A549 (cell line): ENCODE results near the gene MRPL23. TPM values are rescaled to one million over a fixed set of nuclear protein-coding genes. Genes with fewer than 3 reads are reported as not detected.

Experiments
- ATAC-seq, 2 experiments: fragments of 200-7000 bp in 1 of 2; fragments of >200 bp in 1 of 2; cut with Nextera tagmentation in 1 of 2; cut with Tn5 transposase in 1 of 2; 3 replicates each; pipeline versions ENCODE4 v1.8.0 to v1.9.1; 2018 to 2020; ENCODE audit warnings: mild to moderate bottlenecking in 1 of 2, moderate library complexity in 1 of 2
- CTCF ChIA-PET: fragments of 300-600 bp; sonication (Branson Sonifier 250); formaldehyde crosslinking; extraction: SDS; loops from one replicate; lab custom pipeline; 2021; ENCODE audit warnings: antibody characterized with exemption, inconsistent platforms; lab: Yijun Ruan, JAX
- POLR2A ChIA-PET: fragments of 350-600 bp; formaldehyde crosslinking; extraction: SDS; loops from one replicate; lab custom pipeline; 2021; ENCODE audit warnings: antibody characterized with exemption, inconsistent platforms; lab: Yijun Ruan, JAX
- DNase-seq, 2 experiments: peaks; one replicate each; pipeline versions ENCODE4 v3.0.0 to v3.0.0-alpha.2; 2011 to 2016; ENCODE audit warnings: low read depth in 1 of 2, low spot score in 1 of 2
- FAIRE-seq: peaks from 2 replicates; lab custom pipeline; 2011; peaks lifted over from hg19 to GRCh38; lab: Jason Lieb, UNC
- H3K27ac ChIP-seq, 2 experiments: fragments of >200 bp; sonication (Bioruptor Twin); formaldehyde crosslinking; 3 replicates each; pipeline ENCODE4 v1.5.1; 2016 to 2017
- H3K4me1 ChIP-seq: fragments of >200 bp; sonication (Bioruptor Twin); formaldehyde crosslinking; 3 replicates; pipeline ENCODE4 v1.6.1; 2016
- H3K4me2 ChIP-seq: fragments of >200 bp; sonication (Bioruptor Twin); formaldehyde crosslinking; 3 replicates; pipeline ENCODE4 v1.6.1; 2016
- H3K4me3 ChIP-seq: fragments of >200 bp; sonication (Bioruptor Twin); formaldehyde crosslinking; 3 replicates; pipeline ENCODE4 v1.5.1; 2016
- H3K9me3 ChIP-seq: fragments of >200 bp; sonication (Bioruptor Twin); formaldehyde crosslinking; 3 replicates; pipeline ENCODE4 v1.6.1; 2016
- ATOH8 ChIP-seq: fragments of 250-450 bp; sonication (Bioruptor Pico); IDR thresholded peaks from 2 replicates; pipeline ENCODE4 v1.5.0; 2020; ENCODE audit warnings: low read depth, mild to moderate bottlenecking, moderate library complexity
- BCL3 ChIP-seq: fragments of >200 bp; sonication (Bioruptor Twin); formaldehyde crosslinking; IDR thresholded peaks from 3 replicates; pipeline ENCODE4 v1.6.1; 2016
- CEBPB ChIP-seq, 2 experiments: fragments of >200 bp in 1 of 2; sonication (Bioruptor Twin) in 1 of 2; formaldehyde crosslinking in 1 of 2; IDR thresholded peaks; 2 replicates each; pipeline ENCODE4 v1.6.1; 2012 to 2016
- CHD2 ChIP-seq: fragments of 150-350 bp; IDR thresholded peaks from 2 replicates; pipeline ENCODE4 v1.6.1; 2014; ENCODE audit warnings: low read length; ENCODE audit not compliant: partially characterized antibody
- CTCF ChIP-seq: fragments of >200 bp; sonication (Bioruptor Twin); formaldehyde crosslinking; IDR thresholded peaks from 3 replicates; pipeline ENCODE4 v1.5.1; 2016
- E2F6 ChIP-seq: IDR thresholded peaks from 2 replicates; pipeline ENCODE4 v1.6.1; 2012; ENCODE audit warnings: low read depth, borderline replicate concordance
- EHF ChIP-seq: fragments of 250-450 bp; sonication (Bioruptor Pico); IDR thresholded peaks from 2 replicates; pipeline ENCODE4 v1.5.0; 2020; ENCODE audit warnings: mild to moderate bottlenecking
- EHMT2 ChIP-seq: fragments of 200-600 bp; sonication (generic); IDR thresholded peaks from 2 replicates; pipeline ENCODE4 v1.6.1; 2016; ENCODE audit warnings: antibody characterized with exemption, low read depth, mild to moderate bottlenecking, moderate library complexity
- FOXS1 ChIP-seq: fragments of 250-450 bp; sonication (Bioruptor Pico); IDR thresholded peaks from 2 replicates; pipeline ENCODE4 v1.5.0; 2020; ENCODE audit warnings: mild to moderate bottlenecking, moderate library complexity
- GATA3 ChIP-seq: IDR thresholded peaks from 2 replicates; pipeline ENCODE4 v1.6.1; 2012; ENCODE audit warnings: borderline replicate concordance
- HES2 ChIP-seq: fragments of >200 bp; sonication (Bioruptor Twin); formaldehyde crosslinking; IDR thresholded peaks from 2 replicates; pipeline ENCODE4 v1.6.1; 2016
- HMGXB4 ChIP-seq: fragments of 250-450 bp; sonication (Bioruptor Pico); IDR thresholded peaks from 2 replicates; pipeline ENCODE4 v1.5.0; 2021; ENCODE audit warnings: mild to moderate bottlenecking, moderate library complexity, borderline replicate concordance
- JUN ChIP-seq, 2 experiments: fragments of >200 bp; sonication (Bioruptor Twin); formaldehyde crosslinking; IDR thresholded peaks; 2 replicates in 1 of 2; 3 replicates in 1 of 2; pipeline ENCODE4 v1.6.1; 2016 to 2017
- JUNB ChIP-seq: fragments of >200 bp; sonication (Bioruptor Twin); formaldehyde crosslinking; IDR thresholded peaks from 2 replicates; pipeline ENCODE4 v1.6.1; 2016
- KDM1A ChIP-seq: fragments of 200-600 bp; sonication (generic); IDR thresholded peaks from 2 replicates; pipeline ENCODE4 v1.6.1; 2016; ENCODE audit warnings: low read depth, mild to moderate bottlenecking
- MAFK ChIP-seq: fragments of 450-650 bp; IDR thresholded peaks from 2 replicates; pipeline ENCODE4 v1.6.1; 2014; ENCODE audit not compliant: partially characterized antibody
- MAX ChIP-seq: IDR thresholded peaks from 2 replicates; pipeline ENCODE4 v1.6.1; 2012
- MYC ChIP-seq: IDR thresholded peaks from 2 replicates; pipeline ENCODE4 v1.6.1; 2012; ENCODE audit warnings: mild to moderate bottlenecking, inconsistent platforms, low read length, improper control_type of control experiment, borderline replicate concordance
- NFE2L2 ChIP-seq: fragments of 150-350 bp; conservative IDR thresholded peaks from 2 replicates; pipeline ENCODE4 v1.6.1; 2014; ENCODE audit warnings: low read length
- NPAS2 ChIP-seq: fragments of 250-450 bp; sonication (Bioruptor Pico); IDR thresholded peaks from 2 replicates; pipeline ENCODE4 v1.8.0; 2022; ENCODE audit warnings: mild to moderate bottlenecking, moderate library complexity, borderline replicate concordance
- NR3C1 ChIP-seq: fragments of >200 bp; sonication (Bioruptor Twin); formaldehyde crosslinking; IDR thresholded peaks from 3 replicates; pipeline ENCODE4 v1.6.1; 2017
- POLR2A ChIP-seq: IDR thresholded peaks from 2 replicates; pipeline ENCODE4 v1.6.1; 2012; ENCODE audit warnings: mild to moderate bottlenecking, low read length
- POLR2AphosphoS2 ChIP-seq: conservative IDR thresholded peaks from 2 replicates; pipeline ENCODE4 v1.6.1; 2012; ENCODE audit warnings: low read length, improper control_type of control experiment, inconsistent platforms
- RARB ChIP-seq: fragments of 250-450 bp; sonication (Bioruptor Pico); IDR thresholded peaks from 2 replicates; pipeline ENCODE4 v1.8.0; 2021; ENCODE audit warnings: mild to moderate bottlenecking, moderate library complexity
- RCOR1 ChIP-seq: fragments of 150-350 bp; IDR thresholded peaks from 2 replicates; pipeline ENCODE4 v1.6.1; 2014; ENCODE audit warnings: antibody characterized with exemption, low read length, low read depth
- RNF2 ChIP-seq: fragments of 200-600 bp; sonication (generic); IDR thresholded peaks from 2 replicates; pipeline ENCODE4 v1.6.1; 2016; ENCODE audit warnings: low read depth, mild to moderate bottlenecking, antibody characterized with exemption, moderate library complexity, borderline replicate concordance
- TFCP2L1 ChIP-seq: fragments of 250-450 bp; sonication (Bioruptor Pico); IDR thresholded peaks from 2 replicates; pipeline ENCODE4 v1.5.0; 2021; ENCODE audit warnings: mild to moderate bottlenecking
- USF2 ChIP-seq: fragments of 450-650 bp; IDR thresholded peaks from 2 replicates; pipeline ENCODE4 v1.6.1; 2014; ENCODE audit warnings: antibody characterized with exemption
- ZC3H11A ChIP-seq: fragments of 450-650 bp; IDR thresholded peaks from 2 replicates; pipeline ENCODE4 v1.6.1; 2014; ENCODE audit warnings: antibody characterized with exemption, mild to moderate bottlenecking
- ZNF302 ChIP-seq: fragments of 250-450 bp; sonication (Bioruptor Pico); IDR thresholded peaks from 2 replicates; pipeline ENCODE4 v1.9.0; 2021; ENCODE audit warnings: inconsistent platforms, mild to moderate bottlenecking, moderate library complexity
- ZSCAN20 ChIP-seq: fragments of 250-450 bp; sonication (Bioruptor Pico); IDR thresholded peaks from 2 replicates; pipeline ENCODE4 v1.8.0; 2022; ENCODE audit warnings: mild to moderate bottlenecking, moderate library complexity
- WGBS: methylation state at CpG from one replicate; pipeline ENCODE4 v1.1.6; 2017; ENCODE audit errors: missing lambda C conversion rate; 5-methylcytosine and 5-hydroxymethylcytosine counted together
- polyA plus RNA-seq, 4 experiments: library from polyadenylated mRNA; depleted of rRNA in 3 of 4; stranded (reverse); fragments of >200 nt; fragmentation: RNase III in 1 of 4; extraction: RNeasy Plus Mini Kit Qiagen cat#74134 plus additional on column Dnase treatment in 1 of 4; gene quantifications; 2 replicates in 3 of 4; 3 replicates in 1 of 4; pipeline ENCODE4 v1.2.3, GENCODE V29; 2011 to 2017

The MRPL23 gene
- polyA plus RNA-seq, 2 of the 4 experiments (the other 2 are of a cell fraction): 77.7 to 160 TPM

- POLR2A ChIA-PET: no interaction called here
- ATAC-seq (peak; percentile 72 to 74; a peak in 5 of 6 replicates), DNase-seq (no peak), FAIRE-seq (no peak)
- CTCF ChIA-PET: interaction anchor here (1.1 to 28.2 kb wide), 11 partner anchors 12 to 316 kb away, joined by 3 to 554 read pairs (median 5); no protein-coding TSS in a partner anchor
- Histone ChIP-seq H3K27ac (no peak overlapping the region), H3K4me1 (no peaks in the 10 kb centered on the region), H3K4me2 (no peak overlapping the region), H3K4me3 (no peak overlapping the region), H3K9me3 (no peaks in the 10 kb centered on the region)
- TF ChIP-seq HMGXB4 (CRISPR knock-in tag) (no peak), KDM1A (no peak), BCL3 (no peak), JUN (IDR thresholded peaks at IDR 0.05) (no peak), ZSCAN20 (CRISPR knock-in tag) (no peak), E2F6 (no peak), EHMT2 (no peak), MAX (no peak), USF2 (no peak), ZNF302 (CRISPR knock-in tag) (no peak), ZC3H11A (no peak), MYC (no peak), CTCF (no peak), EHF (CRISPR knock-in tag) (no peak), CEBPB (IDR thresholded peaks at IDR 0.05) (no peak), NPAS2 (CRISPR knock-in tag) (no peak), JUNB (no peak)
- WGBS: no CpG with 5 or more reads among the region's 24 CpGs
Measured at GRCh38 chr11:1968454-1969002, 21.4 kb downstream of the MRPL23 start.

GRCh38 chr11:1969035-1969434, 21.9 kb downstream of the MRPL23 start:
- POLR2A ChIA-PET: no interaction called here
- FAIRE-seq: no peak
- no CpG with 5 or more reads among the region's 21 CpGs for WGBS
- Histone ChIP-seq H3K27ac (no peak overlapping the region), H3K4me2 (no peak overlapping the region), H3K4me3 (no peak overlapping the region), H3K9me3 (no peaks in the 10 kb centered on the region), H3K4me1 (no peaks in the 10 kb centered on the region)
- ATAC-seq: peak; percentile 58 to 84; a peak in 5 of 6 replicates
- DNase-seq: no peak
- CTCF ChIA-PET: interaction anchor here (0.7 to 28.2 kb wide), 9 partner anchors 11 to 316 kb away, joined by 3 to 554 read pairs (median 3); no protein-coding TSS in a partner anchor
- TF ChIP-seq JUN (IDR thresholded peaks at IDR 0.05) (no peak), ATOH8 (no peak), CEBPB (IDR thresholded peaks at IDR 0.05) (no peak), RNF2 (no peak), POLR2A (no peak), NFE2L2 (no peak), HES2 (no peak), FOXS1 (no peak), NR3C1 (no peak), RARB (no peak), GATA3 (no peak), MAX (no peak), POLR2AphosphoS2 (no peak), TFCP2L1 (CRISPR knock-in tag) (no peak), CHD2 (no peak), MAFK (no peak), RCOR1 (no peak)
